GM19452 (cell line): Measurements from ENCODE around the gene HLA-DMA.

Experiments
- ATAC-seq: cut with Tn5 transposase; IDR thresholded peaks from one replicate; pipeline ENCODE4 v1.9.1; 2021; ENCODE audit not compliant: unreplicated experiment

Gene HLA-DMA

DNA sequence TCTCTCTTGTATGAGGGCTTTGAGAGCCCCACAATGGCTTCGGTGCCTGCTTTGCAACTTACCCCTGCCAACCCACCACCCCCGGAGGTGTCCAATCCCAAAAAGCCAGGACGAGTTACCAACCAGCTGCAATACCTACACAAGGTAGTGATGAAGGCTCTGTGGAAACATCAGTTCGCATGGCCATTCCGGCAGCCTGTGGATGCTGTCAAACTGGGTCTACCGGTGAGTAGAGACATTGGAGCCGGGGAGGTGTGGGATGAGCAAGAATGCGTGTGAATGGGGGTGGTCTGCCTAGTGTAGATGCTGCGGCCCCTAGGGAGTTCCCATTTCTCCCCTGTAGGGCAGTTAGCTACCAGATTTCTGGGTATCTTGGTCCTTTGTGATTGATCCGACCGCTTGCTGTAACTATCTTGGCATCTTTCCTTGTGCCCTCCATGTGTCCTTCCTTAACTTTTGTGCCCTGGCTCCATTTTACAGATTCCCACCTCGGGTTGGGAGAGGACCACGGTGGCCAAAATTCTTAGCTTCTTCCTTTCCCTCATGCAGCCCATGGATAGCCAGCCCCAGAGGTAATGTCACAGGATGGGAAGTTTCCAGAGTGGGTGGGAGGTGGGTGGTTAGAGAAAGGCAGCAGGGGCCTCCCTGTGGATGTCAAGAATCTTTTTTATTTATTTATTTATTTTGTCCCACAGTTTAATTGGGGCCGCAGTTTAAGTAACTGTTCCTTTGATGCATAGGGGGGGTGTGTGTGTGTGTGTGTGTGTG lies 21.8 kb upstream of the HLA-DMA start:
- no peak for ATAC-seq

DNA sequence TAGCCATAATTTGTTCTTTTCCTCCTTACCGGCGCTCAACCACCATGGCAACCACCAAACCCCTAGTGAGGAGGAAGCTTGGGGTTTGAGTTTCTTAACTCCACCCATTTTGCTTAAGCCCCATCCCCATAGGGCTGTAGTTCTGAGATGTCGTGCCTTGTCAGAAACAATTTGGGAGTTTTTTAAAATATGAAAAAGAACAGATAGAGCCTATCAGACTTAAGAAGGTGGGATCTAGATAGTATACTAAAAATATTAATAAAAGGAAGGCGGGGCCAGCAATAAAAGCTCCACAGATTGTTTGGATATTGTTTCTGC lies 21.1 kb upstream of the HLA-DMA start:
- no peak for ATAC-seq

DNA sequence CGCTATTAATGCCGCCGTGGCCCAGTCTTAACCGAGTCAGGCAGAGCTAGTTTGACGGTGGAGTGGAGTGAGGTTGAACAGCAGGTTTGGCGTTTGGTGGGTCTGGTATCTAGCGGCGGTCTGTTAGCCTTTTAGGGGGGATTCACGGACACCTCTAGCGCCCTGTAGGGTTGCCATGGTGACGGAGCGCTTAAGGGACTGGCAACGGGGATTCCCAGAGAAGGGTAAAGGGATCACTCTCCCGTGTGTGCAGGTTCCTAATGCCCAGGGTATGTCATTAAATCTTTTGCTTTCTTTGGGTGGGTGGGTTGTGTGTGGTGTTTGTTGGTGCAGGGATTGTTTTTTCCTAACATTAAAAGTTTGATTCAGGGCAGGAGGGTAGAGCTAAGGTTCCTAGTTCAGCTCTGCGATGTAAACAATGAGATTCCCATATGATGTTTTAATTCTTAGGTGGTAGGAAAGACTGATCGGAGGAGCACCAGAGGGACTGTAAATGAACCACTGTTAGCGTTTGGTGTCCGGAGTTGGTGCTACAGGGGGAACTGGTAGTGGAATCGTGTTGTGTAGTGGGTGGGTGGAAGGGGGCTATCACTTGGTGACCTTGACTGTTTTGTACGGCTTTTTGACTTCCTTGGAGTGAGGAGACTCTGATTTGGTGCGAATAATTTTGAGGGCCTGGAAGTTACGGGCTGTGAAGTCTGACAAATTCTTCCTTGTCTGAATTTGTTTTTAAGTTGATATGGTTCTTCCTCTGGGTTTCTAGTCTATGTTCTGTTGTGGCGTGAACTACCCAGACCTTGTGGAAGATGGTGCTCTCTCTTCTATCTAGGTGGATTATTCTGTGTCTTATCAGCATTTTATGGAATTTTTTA lies 20.5 kb upstream of the HLA-DMA start:
- ATAC-seq: no peak

DNA sequence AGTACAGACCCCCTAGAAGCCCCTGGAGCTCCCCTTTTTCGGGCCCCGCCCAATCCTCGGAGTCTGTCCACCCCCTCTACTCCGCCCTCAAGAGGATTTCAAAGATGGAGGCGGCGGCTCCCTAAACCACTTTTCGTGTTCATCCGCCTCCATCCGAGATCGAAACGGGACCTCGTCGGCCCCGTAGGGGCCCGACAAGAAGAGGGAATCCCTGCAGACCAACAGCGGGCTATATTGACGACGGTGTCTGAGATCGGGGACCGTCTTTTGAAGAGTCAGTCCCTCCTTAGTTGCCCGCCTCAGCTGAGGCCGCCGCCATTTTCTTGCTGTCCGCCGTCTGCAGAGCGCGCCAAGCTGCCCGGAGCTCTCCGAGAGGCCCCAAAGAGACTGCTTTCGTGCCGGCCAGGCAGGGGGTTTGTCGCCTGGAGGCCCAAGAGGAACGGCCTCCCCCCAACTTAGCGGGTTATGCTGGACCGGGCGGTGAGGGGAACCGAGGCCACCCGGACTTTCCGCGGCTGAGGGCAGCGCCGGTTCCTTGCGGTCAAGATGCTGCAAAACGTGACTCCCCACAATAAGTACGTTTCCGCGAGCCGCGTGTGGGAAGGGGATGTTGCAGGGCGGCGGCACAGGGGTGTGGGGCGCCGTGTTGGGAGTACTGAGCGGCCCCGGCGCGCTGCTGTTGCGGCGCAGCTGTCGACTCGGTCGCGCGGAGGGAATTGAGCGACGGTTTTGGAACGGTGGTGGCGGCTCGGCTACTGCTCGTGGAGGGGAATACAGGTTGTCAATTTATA lies 19.7 kb upstream of the HLA-DMA start:
- ATAC-seq: no peak

DNA sequence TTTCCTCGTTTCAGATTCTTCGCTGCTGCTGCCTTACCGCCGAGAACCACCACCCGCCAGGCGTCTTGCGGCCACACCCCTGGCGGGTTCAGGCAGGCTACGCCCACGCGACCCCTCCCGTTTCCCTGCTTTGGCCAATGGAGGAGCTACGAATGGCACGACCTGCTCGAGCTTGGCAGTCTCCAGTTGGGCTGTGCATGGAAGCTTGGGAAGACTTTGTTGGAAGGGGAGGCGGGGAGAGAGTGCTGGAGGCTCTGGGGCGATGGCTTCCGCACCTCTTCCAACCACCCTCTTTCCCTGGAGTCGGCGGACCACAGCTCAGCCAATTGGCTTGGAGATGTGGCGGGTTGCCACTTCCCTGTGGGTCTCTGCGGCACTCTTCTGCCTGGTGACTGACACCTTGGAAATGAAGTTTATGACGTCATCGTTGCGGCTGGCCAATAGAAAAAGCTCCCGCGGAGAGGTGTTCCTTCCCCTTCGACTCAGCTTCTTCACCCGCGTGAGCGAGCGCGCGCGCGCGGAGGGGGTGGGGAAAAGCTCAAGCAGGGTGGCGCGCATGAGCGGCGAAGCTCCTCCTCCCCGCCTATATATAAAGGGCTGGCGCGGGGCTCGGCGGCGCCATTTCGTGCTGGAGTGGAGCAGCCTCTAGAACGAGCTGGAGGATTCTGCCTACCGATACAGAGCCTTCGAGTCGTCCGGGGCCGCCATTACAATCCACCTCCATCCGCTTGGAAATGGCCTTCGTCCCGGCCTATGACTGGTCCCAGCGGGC lies 18.9 kb upstream of the HLA-DMA start:
- ATAC-seq: peak; percentile 39

DNA sequence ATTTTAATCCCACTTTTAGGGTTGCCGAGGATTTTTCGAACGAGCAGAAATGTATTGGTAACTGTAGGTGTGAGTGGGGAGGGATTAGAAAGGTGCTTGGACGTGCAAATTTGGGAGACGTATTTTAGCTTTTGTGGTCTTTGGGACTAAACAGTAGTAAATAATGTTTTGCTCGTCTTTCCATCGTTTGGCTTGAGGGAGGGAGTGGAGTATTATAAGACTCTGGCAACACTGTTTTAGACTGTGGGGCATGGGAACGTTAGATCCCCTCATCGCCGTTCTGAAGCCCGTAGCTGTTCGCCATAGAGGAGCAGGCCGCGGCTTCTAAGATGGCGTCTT lies 18.3 kb upstream of the HLA-DMA start:
- ATAC-seq: no peak

DNA sequence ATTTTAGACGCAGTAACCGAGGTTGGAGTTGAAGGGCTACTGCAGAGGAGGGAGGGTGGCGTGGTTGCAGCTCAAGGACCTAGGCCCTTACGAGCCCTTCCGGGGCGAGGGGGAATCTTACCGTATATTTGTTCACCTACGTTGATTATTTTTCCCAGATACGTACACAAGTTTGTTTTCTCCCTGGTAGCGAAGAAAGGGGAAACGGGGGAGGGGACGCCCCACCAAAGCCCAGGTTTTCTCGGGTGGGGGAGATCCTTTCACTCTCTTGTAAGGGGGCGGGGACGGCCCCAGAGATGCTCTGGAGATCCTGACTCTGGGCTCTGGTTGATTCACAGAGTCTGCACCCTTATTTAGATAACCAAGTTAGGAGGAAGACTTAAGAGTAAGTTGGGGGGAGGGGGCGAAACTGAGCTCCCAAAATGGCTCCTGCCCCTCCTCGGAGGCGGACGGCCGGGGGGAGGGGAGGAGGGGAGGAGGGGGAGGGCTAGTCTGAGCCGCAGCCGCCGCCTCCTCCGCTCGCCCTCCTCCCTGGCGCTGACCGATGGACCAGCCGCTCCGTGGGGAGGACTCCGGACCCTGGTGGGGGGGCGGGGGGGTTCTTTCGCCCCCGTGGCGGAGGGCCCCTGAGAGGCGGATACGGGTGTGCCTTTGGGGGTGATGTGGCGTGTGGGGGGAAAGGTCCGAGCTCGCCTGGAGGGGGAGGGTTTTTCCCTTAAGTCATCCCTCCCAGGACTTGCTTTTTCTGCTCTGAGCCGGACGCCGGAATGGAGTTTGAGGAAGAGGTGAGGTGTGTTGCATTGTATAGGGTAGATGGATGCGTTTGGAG lies 17.7 kb upstream of the HLA-DMA start:
- ATAC-seq: no peak

DNA sequence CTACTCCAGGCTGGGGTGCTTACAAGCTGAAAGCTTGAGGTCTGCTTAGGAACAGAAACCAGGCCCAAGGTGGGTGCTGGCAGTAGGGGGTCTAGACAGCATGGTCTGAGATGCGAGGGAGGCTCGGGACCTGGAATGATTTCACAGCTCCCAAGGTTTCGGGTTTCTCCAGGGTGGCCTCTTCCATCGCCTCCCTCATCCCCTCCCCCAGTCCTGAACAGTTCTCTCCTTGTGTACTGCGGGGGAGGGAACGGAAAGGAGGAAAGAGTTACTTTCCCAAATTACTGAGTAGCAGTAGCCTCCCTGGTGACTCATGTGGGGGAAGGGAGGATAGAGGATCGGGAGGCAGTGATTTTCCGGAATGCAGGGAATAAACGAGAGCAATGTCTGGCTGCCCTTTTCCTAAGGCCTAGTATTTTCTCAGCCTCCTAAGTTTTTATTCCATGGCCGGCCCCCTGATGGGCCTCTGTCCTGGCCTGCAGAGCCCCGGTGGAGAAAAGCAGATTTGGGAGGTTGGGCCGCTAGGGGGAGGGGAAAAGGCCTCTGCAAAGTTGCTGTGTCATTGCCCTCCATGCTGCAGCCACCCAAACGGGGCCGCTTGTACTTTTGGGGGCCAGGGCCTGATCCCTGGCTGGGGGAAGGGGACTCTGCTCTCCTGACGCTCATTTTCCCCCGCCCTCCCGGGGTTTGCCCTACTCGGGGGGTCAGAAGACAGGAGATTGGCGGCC lies 17.0 kb upstream of the HLA-DMA start:
- ATAC-seq: no peak

DNA sequence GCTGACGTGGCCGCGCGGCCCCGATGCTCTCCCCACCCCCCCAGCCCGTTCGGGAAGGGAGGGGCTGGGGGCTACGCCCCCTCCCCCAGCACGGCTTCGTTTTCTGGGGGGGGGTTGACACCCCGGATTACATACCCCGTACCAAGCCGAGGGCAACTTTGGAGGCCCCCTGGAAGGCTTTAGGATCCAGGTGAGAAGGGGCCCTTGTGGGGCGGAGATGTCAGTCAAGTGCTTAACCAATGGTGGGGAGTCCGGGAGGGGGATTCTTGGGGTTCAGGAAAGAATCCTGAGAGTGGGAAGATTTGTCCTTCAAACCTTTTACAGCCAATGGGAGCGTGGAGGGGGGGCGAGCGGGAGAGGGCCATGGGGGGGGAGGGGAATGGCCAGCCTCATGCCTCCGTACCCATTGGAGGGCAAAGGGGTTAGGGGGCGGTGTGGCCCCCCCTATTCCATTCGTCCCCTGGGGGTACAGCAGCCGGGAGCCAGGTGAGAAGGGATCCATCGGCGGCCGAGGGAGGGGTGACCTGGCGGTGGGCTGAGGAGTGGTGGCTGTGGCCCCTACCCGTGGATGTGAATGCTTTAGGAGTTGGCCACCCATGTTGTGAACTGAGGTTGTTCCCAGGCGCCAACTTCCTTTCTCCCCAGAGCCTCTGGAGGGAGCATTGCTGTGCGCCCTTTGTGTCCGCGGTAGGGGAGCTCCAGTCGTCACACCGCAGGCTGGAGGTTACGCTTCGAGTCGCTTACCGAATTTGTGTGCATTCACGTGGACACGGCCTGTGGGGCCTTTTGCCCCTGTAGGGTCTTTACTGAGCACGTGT lies 16.2 kb upstream of the HLA-DMA start:
- ATAC-seq: no peak

DNA sequence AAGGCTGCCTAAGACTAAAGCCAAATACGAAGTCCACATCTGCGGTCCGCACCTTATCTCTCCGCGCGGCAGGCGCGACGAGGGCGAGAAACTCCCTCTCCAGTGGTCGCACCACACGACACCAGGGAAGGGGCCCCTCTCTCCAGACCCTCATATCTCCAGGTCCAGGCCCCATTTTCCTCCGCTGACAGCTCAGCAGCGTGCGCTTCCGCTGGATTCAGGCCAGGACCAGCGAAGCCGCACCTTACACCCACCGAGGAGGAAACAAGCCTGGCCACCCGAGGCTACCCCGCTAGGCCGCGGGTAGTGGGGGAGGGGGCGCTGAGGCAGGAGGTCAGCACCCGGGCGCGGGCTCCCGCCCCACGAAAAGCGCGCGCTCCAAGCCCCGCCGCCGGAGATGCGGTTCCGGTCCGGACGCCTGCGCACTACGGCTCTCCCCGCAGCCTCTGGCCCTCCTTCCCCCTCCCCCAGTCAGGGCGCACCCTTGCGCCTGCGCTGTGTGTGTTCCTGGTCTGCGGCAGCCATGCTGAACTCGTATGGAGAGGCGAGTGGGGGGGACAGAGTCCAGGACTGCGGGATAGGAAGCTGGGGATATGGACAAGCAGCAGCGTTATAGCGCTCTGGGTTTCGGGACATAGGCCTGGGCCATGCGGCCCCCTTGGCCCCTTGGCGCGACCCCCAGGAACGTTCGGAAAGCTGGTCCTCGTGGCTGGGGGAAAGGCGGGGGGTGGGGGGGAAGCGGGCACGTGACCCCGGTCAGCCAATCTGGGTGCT lies 15.4 kb upstream of the HLA-DMA start, which contains the start of gene BRD2:
Gene BRD2, plus strand, starts transcription at position 502 of the 774 bp plus-strand sequence. CDS start 4,305 bp downstream, outside the sequence.
- ATAC-seq: peak; percentile 36

DNA sequence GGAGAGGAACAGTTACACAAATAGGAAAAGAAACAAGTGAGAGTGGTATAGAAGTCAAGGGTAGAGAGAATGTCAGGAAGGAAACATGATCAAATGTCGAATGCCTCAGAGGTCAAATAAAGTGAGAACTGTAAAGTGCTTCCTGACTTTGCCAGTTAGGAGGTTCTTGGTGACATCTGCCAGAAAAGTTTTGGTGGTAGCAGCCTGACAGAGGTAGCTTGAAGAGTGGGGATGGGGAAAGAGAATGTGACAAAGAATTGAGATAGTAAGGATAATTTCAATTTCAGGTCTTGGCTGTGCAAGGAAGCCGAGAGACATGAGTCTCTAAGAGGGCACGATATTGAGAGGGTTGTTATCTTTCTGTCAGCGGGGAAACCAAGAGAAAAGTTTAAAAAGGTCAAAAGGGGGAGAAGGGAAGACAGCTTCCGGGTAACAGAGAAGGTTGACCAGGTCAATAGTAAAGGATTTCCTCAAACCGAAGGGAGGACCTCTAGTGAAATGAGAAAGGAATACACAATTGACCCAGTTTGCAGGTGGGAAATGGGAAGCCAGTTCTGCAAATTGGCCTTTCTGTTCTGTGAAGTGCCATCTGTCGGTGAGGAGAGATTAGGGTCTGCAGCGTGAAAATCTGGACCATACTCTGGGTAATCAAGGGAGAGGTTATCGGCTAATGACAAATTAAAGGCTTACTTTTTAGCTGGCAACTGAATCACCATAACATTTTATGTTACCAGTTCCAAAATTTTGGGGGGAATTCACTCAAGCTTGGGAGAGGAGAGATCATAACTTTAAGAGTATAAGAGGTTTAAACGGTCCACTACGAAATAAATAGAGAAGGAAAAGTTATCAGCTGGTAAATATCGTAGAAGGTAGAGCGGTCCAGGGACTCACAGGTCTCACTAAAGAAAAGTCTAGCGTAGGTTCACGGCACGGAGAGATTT lies 14.5 kb upstream of the HLA-DMA start:
- ATAC-seq: no peak

DNA sequence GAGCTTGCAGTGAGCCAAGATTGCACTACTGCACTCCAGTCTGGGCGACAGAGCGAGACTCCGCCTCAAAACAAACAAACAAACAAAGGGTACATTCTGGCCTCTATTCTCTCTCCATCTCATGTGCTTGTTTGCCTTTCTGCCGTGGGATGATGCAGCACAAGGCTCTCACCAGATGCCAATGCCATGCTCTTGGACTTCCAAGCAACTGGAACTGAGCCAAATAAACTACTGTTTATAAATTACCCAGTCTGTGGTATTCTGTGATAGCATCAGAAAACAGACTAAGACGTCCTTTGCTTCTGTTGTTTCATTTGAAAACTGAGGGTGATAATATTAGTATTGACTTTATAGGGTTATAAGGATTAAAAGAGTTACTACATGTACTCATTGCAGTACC lies 11.9 kb upstream of the HLA-DMA start:
- ATAC-seq: no peak

DNA sequence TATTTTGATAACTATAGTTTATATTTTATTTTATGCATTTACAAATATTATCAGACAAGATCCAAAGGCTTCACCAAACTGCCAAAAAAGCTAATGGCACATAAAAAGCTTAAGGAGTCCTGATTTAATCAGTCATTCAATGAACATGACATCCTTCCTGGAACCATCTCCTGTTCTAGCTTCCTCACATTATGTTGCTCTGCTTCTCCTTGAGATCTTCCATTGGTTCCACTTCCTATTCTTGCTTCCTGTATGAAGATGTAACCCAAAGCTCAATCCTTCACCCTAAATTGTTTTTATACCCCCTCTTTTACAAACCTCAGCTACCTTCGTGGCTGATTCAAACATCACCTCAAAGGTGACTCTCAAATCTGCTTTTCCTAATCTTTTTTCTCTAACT lies 11.0 kb upstream of the HLA-DMA start:
- ATAC-seq: no peak

DNA sequence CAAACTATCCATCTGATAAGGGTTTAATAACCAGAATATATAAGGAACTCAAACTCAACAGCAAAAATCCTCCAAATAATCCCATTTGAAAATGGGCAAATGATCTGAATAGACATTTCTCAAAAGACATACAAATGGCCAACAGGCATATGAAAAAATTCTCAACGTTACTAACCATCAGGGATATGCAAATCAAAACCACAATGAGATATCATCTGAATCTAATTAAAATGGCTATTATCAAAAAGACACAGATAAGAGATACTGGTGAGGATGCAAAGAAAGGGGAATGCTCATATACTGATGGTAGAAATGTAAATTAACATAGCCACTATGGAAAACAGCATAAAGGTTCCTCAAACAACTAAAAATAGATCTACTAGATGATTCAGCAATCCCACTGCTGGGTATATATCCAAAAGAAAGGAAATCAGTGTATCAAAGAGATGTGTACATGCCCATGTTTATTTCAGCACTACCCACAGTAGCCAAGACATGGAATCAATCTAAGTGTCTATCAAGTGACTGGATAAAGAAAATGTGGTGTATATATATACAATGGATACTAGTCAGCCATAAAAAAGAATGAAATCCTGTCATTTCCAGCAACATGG lies 9.4 kb upstream of the HLA-DMA start:
- ATAC-seq: no peak

DNA sequence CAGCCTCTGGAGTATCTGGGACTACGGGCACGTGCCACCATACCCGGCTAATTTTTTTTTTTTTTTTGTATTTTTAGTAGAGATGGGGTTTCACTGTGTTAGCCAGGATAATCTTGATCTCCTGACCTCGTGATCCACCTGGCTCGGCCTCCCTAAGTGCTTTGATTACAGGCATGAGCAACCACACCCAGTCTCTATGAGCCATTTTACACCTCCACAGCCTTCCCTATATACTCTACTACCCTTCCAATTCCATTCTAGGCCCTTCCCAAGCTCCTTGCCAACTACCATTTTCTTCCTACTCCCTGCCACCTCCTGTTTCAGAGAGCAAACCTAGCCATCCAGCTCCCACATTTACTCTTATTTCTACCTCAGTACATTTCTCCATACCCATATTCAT lies 7.7 kb upstream of the HLA-DMA start:
- no peak for ATAC-seq

DNA sequence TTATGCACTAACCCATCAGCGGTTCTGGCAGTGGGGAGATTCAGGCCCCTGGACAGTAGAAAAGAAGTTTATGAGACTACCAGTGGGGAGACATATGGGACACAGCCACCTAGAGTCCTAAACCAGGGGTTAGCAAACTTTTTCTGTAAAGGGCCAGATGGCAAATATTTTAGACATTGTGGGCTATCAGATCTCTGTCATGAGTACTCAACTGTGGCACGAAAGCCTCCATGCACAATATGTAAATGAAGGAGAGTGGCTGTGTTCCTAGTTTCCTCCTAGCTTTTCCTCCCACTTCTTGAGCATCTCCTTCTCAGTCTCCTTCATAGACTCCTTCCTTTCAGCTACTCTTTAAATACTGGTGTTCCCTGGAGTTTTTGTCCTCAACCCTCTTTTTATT lies 3.3 kb upstream of the HLA-DMA start:
- ATAC-seq: no peak
